ENCODE results near the gene EZR. TPM values are rescaled to one million over a fixed set of nuclear protein-coding genes. Genes with fewer than 3 reads are reported as not detected.
"Not testable (repeated sequence)": the region's sequence is repeated elsewhere in the genome, so short reads cannot be mapped to it uniquely, and the experiment has no call there.

Gene EZR
- total RNA-seq, 3 donors from 2014 or later: 29.1 to 154 (median 59.3) TPM

DNA sequence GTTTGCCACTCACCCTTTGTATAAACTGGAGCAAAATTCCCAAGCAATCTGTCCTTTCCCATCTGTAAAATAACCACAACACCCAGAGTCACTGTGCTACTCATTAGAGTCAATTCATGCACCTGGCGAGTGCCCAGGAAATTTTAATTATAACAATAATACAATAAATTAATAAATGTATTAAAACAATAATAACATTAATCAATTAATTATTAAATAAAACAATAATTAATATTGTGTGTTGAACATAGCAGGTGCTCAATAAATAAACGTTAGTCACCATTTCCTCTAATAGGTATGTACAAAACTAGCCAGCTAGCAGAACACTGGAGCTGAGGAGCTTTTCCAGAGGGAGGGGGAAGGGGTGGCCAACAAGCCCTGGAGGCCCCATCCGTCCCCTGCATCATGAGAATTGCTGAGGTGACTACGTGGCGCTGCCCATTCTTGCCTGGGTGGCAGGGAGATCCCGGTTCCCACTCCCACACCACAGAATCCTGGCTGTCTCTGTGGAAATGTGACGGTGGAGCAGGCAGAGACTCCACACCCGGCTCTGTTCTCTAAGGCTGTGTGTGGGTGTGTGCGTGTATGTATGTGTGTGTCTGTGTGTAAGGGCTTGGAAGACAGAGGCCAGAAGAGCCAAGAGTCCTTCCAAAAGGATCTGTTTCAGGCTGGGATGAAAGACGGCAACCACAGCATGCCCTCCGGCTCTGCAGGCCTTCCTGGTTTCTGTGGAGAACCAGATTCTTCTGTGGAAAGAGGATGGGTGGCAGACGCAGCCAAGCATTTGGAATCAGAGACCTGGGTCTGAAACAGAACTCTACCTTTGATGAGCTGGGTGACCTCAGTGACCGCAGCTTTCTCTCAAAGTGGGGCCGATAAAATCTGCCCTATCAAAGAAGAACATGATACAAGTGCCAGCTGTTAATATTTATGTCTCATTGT, 18.8 kb upstream of the EZR start:
- H3K27ac ChIP-seq: peak overlapping the region; percentile 74 to 81
- TF ChIP-seq POLR2A (IDR thresholded peaks at IDR 0.05) (no peak), POLR2AphosphoS5 (IDR thresholded peaks at IDR 0.05) (peak in 1 of 3 donors; percentile 34)
- peak overlapping the region in 1 of 3 donors; percentile 7 for H3K4me3 ChIP-seq
- no peaks in the 10 kb centered on the region for H3K4me1 ChIP-seq
- peak; percentile 65 to 85 for DNase-seq (ENCODE audit: low spot score in 2 of 2)
- no peaks in the 10 kb centered on the region for H3K27me3 ChIP-seq
- intact Hi-C loops (cut with DNase I; ENCODE audit: low total_unique reads): no loop called here
- H3K36me3 ChIP-seq: no peaks in the 10 kb centered on the region
- no peaks in the 10 kb centered on the region for H3K9me3 ChIP-seq

DNA sequence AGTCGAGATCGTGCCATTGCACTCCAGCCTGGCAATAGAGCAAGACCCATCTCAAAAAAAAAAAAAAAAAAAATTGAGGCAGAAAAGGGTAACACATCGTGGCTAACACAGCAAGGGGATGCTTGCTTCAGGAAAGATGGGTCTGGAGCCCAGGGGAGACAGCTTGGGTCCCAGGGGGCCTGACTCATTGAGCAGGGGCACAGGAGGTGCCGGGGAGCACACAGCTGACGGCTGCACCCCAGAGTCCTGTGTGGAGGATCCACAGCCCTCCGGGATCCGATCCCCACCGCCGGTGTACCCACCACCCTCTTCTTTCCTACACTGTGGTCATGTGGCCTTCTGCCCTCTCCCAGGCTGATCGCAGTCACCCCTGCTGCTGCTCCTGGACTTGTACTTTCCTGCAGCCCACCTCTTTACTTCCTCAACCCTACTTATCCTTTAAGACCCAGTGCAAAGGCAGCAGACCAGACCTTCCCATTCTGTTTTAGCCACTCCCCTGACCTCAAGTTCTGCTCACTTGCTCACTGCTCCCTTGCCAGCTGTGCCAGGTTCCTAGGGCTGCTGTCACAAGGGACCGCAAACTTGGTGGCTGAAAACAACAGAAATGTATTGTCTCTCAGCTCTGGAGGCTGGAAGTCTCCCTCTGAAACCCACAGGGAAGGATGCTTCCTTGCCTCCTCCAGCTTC, 17.6 kb upstream of the EZR start:
- intact Hi-C loops (cut with DNase I; ENCODE audit: low total_unique reads): no loop called here
- no peak for DNase-seq (ENCODE audit: low spot score in 2 of 2)
- H3K9me3 ChIP-seq: no peaks in the 10 kb centered on the region
- no peaks in the 10 kb centered on the region for H3K27me3 ChIP-seq
- H3K36me3 ChIP-seq: no peaks in the 10 kb centered on the region
- no peak for TF ChIP-seq POLR2AphosphoS5 (IDR thresholded peaks at IDR 0.05)
- no peak for TF ChIP-seq POLR2A (IDR thresholded peaks at IDR 0.05)
- TF ChIP-seq, protein P1, sequence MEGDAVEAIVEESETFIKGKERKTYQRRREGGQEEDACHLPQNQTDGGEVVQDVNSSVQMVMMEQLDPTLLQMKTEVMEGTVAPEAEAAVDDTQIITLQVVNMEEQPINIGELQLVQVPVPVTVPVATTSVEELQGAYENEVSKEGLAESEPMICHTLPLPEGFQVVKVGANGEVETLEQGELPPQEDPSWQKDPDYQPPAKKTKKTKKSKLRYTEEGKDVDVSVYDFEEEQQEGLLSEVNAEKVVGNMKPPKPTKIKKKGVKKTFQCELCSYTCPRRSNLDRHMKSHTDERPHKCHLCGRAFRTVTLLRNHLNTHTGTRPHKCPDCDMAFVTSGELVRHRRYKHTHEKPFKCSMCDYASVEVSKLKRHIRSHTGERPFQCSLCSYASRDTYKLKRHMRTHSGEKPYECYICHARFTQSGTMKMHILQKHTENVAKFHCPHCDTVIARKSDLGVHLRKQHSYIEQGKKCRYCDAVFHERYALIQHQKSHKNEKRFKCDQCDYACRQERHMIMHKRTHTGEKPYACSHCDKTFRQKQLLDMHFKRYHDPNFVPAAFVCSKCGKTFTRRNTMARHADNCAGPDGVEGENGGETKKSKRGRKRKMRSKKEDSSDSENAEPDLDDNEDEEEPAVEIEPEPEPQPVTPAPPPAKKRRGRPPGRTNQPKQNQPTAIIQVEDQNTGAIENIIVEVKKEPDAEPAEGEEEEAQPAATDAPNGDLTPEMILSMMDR (IDR thresholded peaks at IDR 0.05): no peak
- H3K4me3 ChIP-seq: no peak overlapping the region
- no peaks in the 10 kb centered on the region for H3K4me1 ChIP-seq
- H3K27ac ChIP-seq: no peak overlapping the region

DNA sequence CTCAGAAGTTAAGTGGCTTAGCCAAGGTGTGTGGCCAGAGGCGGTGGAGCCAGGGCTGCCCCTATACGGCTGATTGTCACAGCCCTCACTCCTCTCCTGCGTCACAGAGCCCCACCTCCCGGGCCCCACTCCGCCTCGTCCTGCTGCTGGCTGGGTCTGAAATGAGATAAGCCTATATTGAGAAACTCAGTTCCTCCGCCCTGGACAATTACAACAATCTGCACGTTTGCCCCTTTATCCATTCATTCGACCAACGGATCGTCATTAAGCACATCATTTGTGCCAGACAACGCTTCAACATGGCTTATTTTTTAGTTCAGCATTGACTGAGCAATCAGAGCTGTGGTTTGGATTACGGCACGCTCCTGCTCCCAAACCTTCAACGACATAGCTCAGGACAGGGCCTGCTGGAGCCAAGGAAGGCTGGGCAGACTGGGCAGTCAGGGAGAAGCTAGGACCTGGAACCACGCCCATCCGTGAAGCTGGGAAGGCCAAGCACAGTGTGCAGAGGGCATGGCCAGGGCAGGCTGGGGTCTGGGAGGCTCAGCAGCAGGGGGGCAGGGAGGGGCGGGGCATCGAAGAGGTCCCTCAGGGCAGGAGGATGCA, 16.6 kb upstream of the EZR start:
- no peak overlapping the region for H3K27ac ChIP-seq
- no peak overlapping the region for H3K4me3 ChIP-seq
- intact Hi-C loops (cut with DNase I; ENCODE audit: low total_unique reads): no loop called here

DNA sequence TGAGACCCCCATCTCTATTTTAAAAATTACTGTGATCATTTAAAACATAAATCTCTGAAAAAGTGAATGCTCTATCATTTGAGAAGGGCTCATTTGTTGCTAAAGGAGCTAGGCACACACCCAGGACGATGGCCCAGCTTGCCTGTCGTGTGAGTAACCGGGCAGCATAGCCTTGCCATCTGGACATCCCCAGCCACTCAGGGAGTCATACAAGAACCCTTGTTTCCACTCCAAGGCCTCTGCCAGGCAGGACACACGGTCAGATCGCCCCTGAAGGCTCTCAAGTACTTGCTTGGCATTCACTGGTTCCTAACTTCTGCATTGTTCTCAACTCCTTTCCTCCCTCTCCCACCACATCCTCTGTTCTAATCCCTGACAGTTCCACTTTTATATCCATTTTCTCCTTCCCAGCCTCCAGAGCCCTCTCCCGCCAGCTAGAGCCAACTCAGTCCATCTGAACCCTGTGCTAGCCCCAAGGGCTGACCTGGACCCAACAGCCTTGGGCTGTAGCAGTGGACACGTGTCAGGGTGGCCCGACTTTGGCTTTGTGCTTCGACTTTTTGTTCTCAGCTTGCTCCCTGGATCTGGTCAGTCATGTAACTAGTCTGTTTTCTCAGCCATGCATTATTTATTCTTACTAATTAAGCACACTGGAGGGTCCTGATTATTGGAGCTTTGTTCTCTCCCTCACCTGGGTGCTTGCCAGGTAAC, 15.7 kb upstream of the EZR start:
- no peaks in the 10 kb centered on the region for H3K36me3 ChIP-seq
- H3K4me1 ChIP-seq: no peaks in the 10 kb centered on the region
- H3K4me3 ChIP-seq: no peak overlapping the region
- H3K27me3 ChIP-seq: no peaks in the 10 kb centered on the region
- TF ChIP-seq POLR2AphosphoS5 (IDR thresholded peaks at IDR 0.05) (no peak), POLR2A (IDR thresholded peaks at IDR 0.05) (no peak)
- TF ChIP-seq, protein P1 (IDR thresholded peaks at IDR 0.05): no peak
- no peak overlapping the region for H3K27ac ChIP-seq
- no peak for DNase-seq (ENCODE audit: low spot score in 2 of 2)
- intact Hi-C loops (cut with DNase I; ENCODE audit: low total_unique reads): no loop called here
- H3K9me3 ChIP-seq: no peaks in the 10 kb centered on the region

More for the DNA sequence above, 16.6 kb upstream of the EZR start:
- Histone ChIP-seq H3K9me3 (no peaks in the 10 kb centered on the region), H3K36me3 (no peaks in the 10 kb centered on the region), H3K27me3 (no peaks in the 10 kb centered on the region), H3K4me1 (no peaks in the 10 kb centered on the region)
- TF ChIP-seq, protein P1 (IDR thresholded peaks at IDR 0.05): no peak
- DNase-seq (ENCODE audit: low spot score in 2 of 2): no peak

DNA sequence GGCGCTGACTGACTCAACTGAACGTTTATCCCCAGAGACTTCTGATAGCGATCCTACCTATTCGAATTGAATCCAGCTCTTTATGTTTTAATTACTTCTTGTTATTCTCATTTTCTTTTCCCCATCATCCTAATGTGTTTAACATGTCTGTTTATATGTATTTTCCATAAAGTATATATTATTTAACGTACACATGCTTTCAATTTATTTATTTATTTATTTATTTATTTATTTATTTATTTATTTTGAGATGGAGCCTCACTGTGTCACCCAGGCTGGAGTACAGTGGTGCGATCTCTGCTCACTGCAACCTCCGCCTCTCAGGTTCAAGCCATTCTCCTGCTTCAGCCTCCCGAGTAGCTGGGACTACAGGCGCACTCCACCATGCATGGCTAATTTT, 13.6 kb upstream of the EZR start:
- H3K4me3 ChIP-seq; intact Hi-C loops (cut with DNase I; ENCODE audit: low total_unique reads); H3K36me3 ChIP-seq; DNase-seq (ENCODE audit: low spot score in 2 of 2); H3K4me1 ChIP-seq; H3K9me3 ChIP-seq; H3K27me3 ChIP-seq; H3K27ac ChIP-seq: not testable (repeated sequence)

Data from breast epithelium (tissue), 4 donors.